B cell (primary cell): ENCODE measurements around the gene EGFL7. TPM values are rescaled to one million over a fixed set of nuclear protein-coding genes. Genes with fewer than 3 reads are reported as not detected.

Source experiments
- ATAC-seq: fragments of 200-7000 bp; cut with Tn5 transposase; one replicate; pipeline ENCODE4 v1.10.0; 2021; ENCODE audit warnings: low read depth, mild to moderate bottlenecking, moderate number of reproducible peaks, moderate library complexity
- CTCF ChIA-PET: fragments of 350-600 bp; sonication (Branson Sonifier 250); formaldehyde crosslinking; loops from one replicate; lab custom pipeline; 2021; ENCODE audit warnings: antibody characterized with exemption, inconsistent platforms; lab: Charles Lee
- POLR2A ChIA-PET: fragments of 350-600 bp; sonication (Branson Sonifier 250); formaldehyde crosslinking; loops from one replicate; lab custom pipeline; 2021; ENCODE audit warnings: antibody characterized with exemption; lab: Charles Lee
- DNase-seq: peaks from one replicate; pipeline ENCODE4 v3.0.0; 2013
- H2AFZ ChIP-seq: 2 replicates; pipeline ENCODE4 v1.6.1; 2012; ENCODE audit warnings: mild to moderate bottlenecking, low read depth, low read length; ENCODE audit not compliant: insufficient read depth, poor library complexity, severe bottlenecking
- H3K27ac ChIP-seq, 2 donors: 1 replicate in 1 of 2; 2 replicates in 1 of 2; pipeline ENCODE4 v1.5.1; 2012 to 2013; ENCODE audit warnings: low read length in 2 of 2, mild to moderate bottlenecking in 2 of 2, moderate library complexity in 1 of 2
- H3K27me3 ChIP-seq, 4 experiments: fragments of 200-600 bp in 1 of 4; sonication (generic) in 1 of 4; replicated peaks in 1 of 4; 1 replicate in 2 of 4; 2 replicates in 2 of 4; pipeline versions ENCODE4 v1.6.1 to v1.7.0; 2013 to 2016; ENCODE audit warnings: low read length in 3 of 4, mild to moderate bottlenecking in 2 of 4, mixed read lengths in 1 of 4, moderate library complexity in 1 of 4; ENCODE audit not compliant: insufficient read depth in 4 of 4, control insufficient read depth in 3 of 4; ENCODE audit errors: control extremely low read depth in 1 of 4
- H3K36me3 ChIP-seq, 2 experiments: replicated peaks in 1 of 2; 1 replicate in 1 of 2; 2 replicates in 1 of 2; pipeline versions ENCODE4 v1.6.1 to v1.7.1; 2013; ENCODE audit warnings: low read length in 1 of 2; ENCODE audit not compliant: insufficient read depth in 2 of 2, control insufficient read depth in 1 of 2; ENCODE audit errors: control extremely low read depth in 1 of 2, extremely low read depth in 1 of 2
- H3K4me1 ChIP-seq, 2 donors: fragments of 200-600 bp in 1 of 2; sonication (generic) in 1 of 2; 1 replicate in 1 of 2; 2 replicates in 1 of 2; pipeline versions ENCODE4 v1.5.1 to v1.6.1; 2013 to 2017; ENCODE audit warnings: low read length in 2 of 2; ENCODE audit not compliant: control insufficient read depth in 2 of 2, insufficient read depth in 2 of 2
- H3K4me2 ChIP-seq: replicated peaks from 2 replicates; pipeline ENCODE3; 2012; ENCODE audit warnings: mild to moderate bottlenecking, low read depth, low read length; ENCODE audit not compliant: poor library complexity, severe bottlenecking
- H3K4me3 ChIP-seq, 5 experiments: fragments of 200-600 bp in 1 of 5; sonication (generic) in 1 of 5; 1 replicate in 3 of 5; 2 replicates in 2 of 5; pipeline versions ENCODE4 v1.5.1 to v1.7.0; 2011 to 2016; ENCODE audit warnings: low read length in 4 of 5, mild to moderate bottlenecking in 4 of 5, low read depth in 2 of 5, control low read depth in 1 of 5, moderate library complexity in 1 of 5; ENCODE audit not compliant: insufficient read depth in 1 of 5; ENCODE audit errors: control extremely low read depth in 1 of 5, extremely low read depth in 1 of 5
- H3K79me2 ChIP-seq: fragments of 200-600 bp; sonication (generic); one replicate; pipeline ENCODE4 v1.6.0; 2016; ENCODE audit warnings: low read length; ENCODE audit not compliant: control insufficient read depth, insufficient read depth
- H3K9ac ChIP-seq: fragments of 200-600 bp; sonication (generic); 2 replicates; pipeline ENCODE4 v1.6.1; 2017; ENCODE audit warnings: mild to moderate bottlenecking, low read length, moderate library complexity
- H3K9me3 ChIP-seq, 3 donors: one replicate each; pipeline versions ENCODE4 v1.6.1 to v1.7.1; 2013; ENCODE audit warnings: low read length in 2 of 3; ENCODE audit not compliant: control insufficient read depth in 2 of 3, insufficient read depth in 1 of 3; ENCODE audit errors: control extremely low read depth in 1 of 3
- H4K20me1 ChIP-seq: 2 replicates; pipeline ENCODE4 v1.6.0; 2012; ENCODE audit warnings: mild to moderate bottlenecking, low read length; ENCODE audit not compliant: insufficient read depth, control insufficient read depth, poor library complexity, severe bottlenecking
- H3K27ac Mint-ChIP-seq: one replicate; pipeline ENCODE4 v1.8.0; 2021; ENCODE audit warnings: mixed read lengths
- H3K27me3 Mint-ChIP-seq: one replicate; pipeline ENCODE4 v1.8.0; 2021; ENCODE audit warnings: mixed read lengths
- H3K4me1 Mint-ChIP-seq: one replicate; pipeline ENCODE4 v1.8.0; 2021; ENCODE audit warnings: mixed read lengths
- H3K4me3 Mint-ChIP-seq: one replicate; pipeline ENCODE4 v1.8.0; 2021; ENCODE audit warnings: mixed read lengths
- H3K9me3 Mint-ChIP-seq: one replicate; pipeline ENCODE4 v1.8.0; 2022; ENCODE audit warnings: mixed read lengths; ENCODE audit not compliant: insufficient read depth
- EZH2 ChIP-seq: IDR thresholded peaks from 2 replicates; pipeline ENCODE4 v1.6.1; 2012; ENCODE audit warnings: borderline replicate concordance, low read depth, mild to moderate bottlenecking, moderate library complexity, low read length; ENCODE audit not compliant: insufficient read depth, poor library complexity, severe bottlenecking
- WGBS: methylation state at CpG from one replicate; pipeline ENCODE4 v1.1.5; 2013; ENCODE audit warnings: missing lambda C conversion rate; ENCODE audit not compliant: insufficient coverage; 5-methylcytosine and 5-hydroxymethylcytosine counted together
- intact Hi-C: fragments of 100-400 bp; cut with micrococcal nuclease; formaldehyde crosslinking; loops from one replicate; pipeline ENCODE4 v1.10.0; 2022
- polyA plus RNA-seq: library from polyadenylated mRNA; depleted of rRNA; stranded (reverse); fragments of >200 nt; gene quantifications from 2 replicates; pipeline ENCODE4 v1.2.3, GENCODE V29; 2012
- total RNA-seq, 2 donors: library from RNA; stranded (reverse); fragments of 120-200 nt in 1 of 2; gene quantifications; 1 replicate in 1 of 2; 2 replicates in 1 of 2; pipeline versions ENCODE4 v1.2.3 to v1.2.4, GENCODE V29; 2013 to 2022
- TF ChIP-seq, protein P1 (sequence below): fragments of 200-600 bp; IDR thresholded peaks from one replicate; pipeline ENCODE4 v1.8.0; 2022; ENCODE audit warnings: antibody characterized with exemption, mild to moderate bottlenecking

EGFL7 gene
- total and polyA plus RNA-seq, 2 donors (not counting 1 experiment from before 2014, with no cell fraction given): 0.34 TPM; not detected in 1

DNA sequence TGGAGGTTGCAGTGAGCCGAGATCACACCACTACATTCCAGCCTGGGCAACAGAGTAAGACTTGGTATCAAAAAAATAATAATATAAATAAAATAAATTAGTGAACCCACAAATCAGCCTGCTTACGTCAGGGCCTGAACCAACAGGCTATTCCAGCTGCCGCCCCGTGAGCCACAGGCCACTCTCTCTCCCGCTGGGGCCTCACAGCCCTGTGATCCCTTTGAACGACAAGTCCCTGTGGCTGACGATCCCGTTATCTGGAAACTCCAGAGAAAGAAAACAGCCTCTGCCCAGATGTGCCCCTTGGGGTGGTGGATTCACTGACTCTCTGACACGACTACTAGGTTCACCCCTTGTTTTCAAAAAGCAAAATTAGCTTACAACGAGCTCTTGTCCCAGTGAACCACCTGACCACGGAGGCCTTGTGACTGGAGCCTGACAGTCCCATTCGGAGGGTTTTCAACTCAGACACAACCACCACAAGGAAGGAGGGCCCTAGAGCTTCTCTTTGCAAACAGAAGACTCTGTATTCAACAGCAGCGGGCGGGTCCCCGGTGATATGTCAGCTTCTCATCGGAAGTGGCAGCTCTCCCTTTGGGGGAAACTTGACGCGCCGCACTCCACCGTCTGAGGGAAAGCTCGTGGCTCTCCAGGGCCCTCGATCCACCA, 45.3 kb downstream of the EGFL7 start:
- H3K4me1 Mint-ChIP-seq: peaks cover 12% of the 10 kb centered on the region
- ATAC-seq: no peak
- H2AFZ ChIP-seq: no peak overlapping the region

More for the DNA sequence above, 45.3 kb downstream of the EGFL7 start:
- Histone ChIP-seq H3K4me2 (no peak overlapping the region), H3K79me2 (no peaks in the 10 kb centered on the region), H3K27ac (no peak overlapping the region), H3K4me1 (peaks cover 14 to 16% of the 10 kb centered on the region in 2 donors), H3K27me3 (peaks cover 0 to 23% (median 3%) of the 10 kb centered on the region in 4 experiments), H3K9me3 (peaks cover 0 to 1% (median 0%) of the 10 kb centered on the region in 3 donors), H3K9ac (no peak overlapping the region), H3K4me3 (no peak overlapping the region), H4K20me1 (no peaks in the 10 kb centered on the region), H3K36me3 (no peaks in the 10 kb centered on the region)
- intact Hi-C loops: no loop called here
- TF ChIP-seq EZH2: no peak
- TF ChIP-seq, protein P1, sequence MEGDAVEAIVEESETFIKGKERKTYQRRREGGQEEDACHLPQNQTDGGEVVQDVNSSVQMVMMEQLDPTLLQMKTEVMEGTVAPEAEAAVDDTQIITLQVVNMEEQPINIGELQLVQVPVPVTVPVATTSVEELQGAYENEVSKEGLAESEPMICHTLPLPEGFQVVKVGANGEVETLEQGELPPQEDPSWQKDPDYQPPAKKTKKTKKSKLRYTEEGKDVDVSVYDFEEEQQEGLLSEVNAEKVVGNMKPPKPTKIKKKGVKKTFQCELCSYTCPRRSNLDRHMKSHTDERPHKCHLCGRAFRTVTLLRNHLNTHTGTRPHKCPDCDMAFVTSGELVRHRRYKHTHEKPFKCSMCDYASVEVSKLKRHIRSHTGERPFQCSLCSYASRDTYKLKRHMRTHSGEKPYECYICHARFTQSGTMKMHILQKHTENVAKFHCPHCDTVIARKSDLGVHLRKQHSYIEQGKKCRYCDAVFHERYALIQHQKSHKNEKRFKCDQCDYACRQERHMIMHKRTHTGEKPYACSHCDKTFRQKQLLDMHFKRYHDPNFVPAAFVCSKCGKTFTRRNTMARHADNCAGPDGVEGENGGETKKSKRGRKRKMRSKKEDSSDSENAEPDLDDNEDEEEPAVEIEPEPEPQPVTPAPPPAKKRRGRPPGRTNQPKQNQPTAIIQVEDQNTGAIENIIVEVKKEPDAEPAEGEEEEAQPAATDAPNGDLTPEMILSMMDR: no peak
- H3K27ac Mint-ChIP-seq: no peak overlapping the region
- H3K9me3 Mint-ChIP-seq: no peaks in the 10 kb centered on the region
- H3K27me3 Mint-ChIP-seq: peaks cover 19% of the 10 kb centered on the region
- no peak overlapping the region for H3K4me3 Mint-ChIP-seq
- ChIA-PET CTCF (no interaction called here), POLR2A (no interaction called here)
- no peak for DNase-seq
- 90% methylated on average over 21 of the region's 22 CpGs for WGBS
